ENCODE results near the gene KLF14. TPM values are rescaled to one million over a fixed set of nuclear protein-coding genes. Genes with fewer than 3 reads are reported as not detected.
"Not testable (repeated sequence)": the region's sequence is repeated elsewhere in the genome, so short reads cannot be mapped to it uniquely, and the experiment has no call there.

The KLF14 gene
- total RNA-seq, 1 donor from 2014 or later = not detected

- Mint-ChIP-seq H3K36me3 (ENCODE audit: unreplicated experiment) (no peaks in the 10 kb centered on the region), H3K9me3 (ENCODE audit: unreplicated experiment) (no peaks in the 10 kb centered on the region), H3K4me1 (ENCODE audit: unreplicated experiment) (no peaks in the 10 kb centered on the region), H3K27ac (ENCODE audit: unreplicated experiment) (no peak overlapping the region), H3K4me3 (ENCODE audit: unreplicated experiment) (no peak overlapping the region), H3K27me3 (ENCODE audit: unreplicated experiment) (peaks cover 34% of the 10 kb centered on the region)
- DNase-seq (ENCODE audit: extremely low spot score, unreplicated experiment) = no peak
- TF ChIP-seq CTCF (IDR thresholded peaks at IDR 0.05) = no peak
Observed at GRCh38 chr7:130699686-130700085, 34.3 kb downstream of the KLF14 start.

GRCh38 chr7:130697820-130698219 is 36.2 kb downstream of the KLF14 start:
- no peak for TF ChIP-seq CTCF (IDR thresholded peaks at IDR 0.05)
- H3K4me3 Mint-ChIP-seq (ENCODE audit: unreplicated experiment) = no peak overlapping the region
- peaks cover 28% of the 10 kb centered on the region for H3K27me3 Mint-ChIP-seq (ENCODE audit: unreplicated experiment)
- no peaks in the 10 kb centered on the region for H3K9me3 Mint-ChIP-seq (ENCODE audit: unreplicated experiment)
- DNase-seq (ENCODE audit: extremely low spot score, unreplicated experiment) = no peak
- no peak overlapping the region for H3K27ac Mint-ChIP-seq (ENCODE audit: unreplicated experiment)
- no peaks in the 10 kb centered on the region for H3K36me3 Mint-ChIP-seq (ENCODE audit: unreplicated experiment)
- H3K4me1 Mint-ChIP-seq (ENCODE audit: unreplicated experiment) = no peaks in the 10 kb centered on the region

GRCh38 chr7:130695840-130696239 is 38.2 kb downstream of the KLF14 start:
- no peak for DNase-seq (ENCODE audit: extremely low spot score, unreplicated experiment)
- no peaks in the 10 kb centered on the region for H3K36me3 Mint-ChIP-seq (ENCODE audit: unreplicated experiment)
- H3K4me1 Mint-ChIP-seq (ENCODE audit: unreplicated experiment) = no peaks in the 10 kb centered on the region
- H3K9me3 Mint-ChIP-seq (ENCODE audit: unreplicated experiment) = no peaks in the 10 kb centered on the region
- H3K27me3 Mint-ChIP-seq (ENCODE audit: unreplicated experiment) = peaks cover 19% of the 10 kb centered on the region
- no peak overlapping the region for H3K27ac Mint-ChIP-seq (ENCODE audit: unreplicated experiment)
- peak; percentile 63 for TF ChIP-seq CTCF (IDR thresholded peaks at IDR 0.05)
- H3K4me3 Mint-ChIP-seq (ENCODE audit: unreplicated experiment) = no peak overlapping the region

- H3K36me3 Mint-ChIP-seq (ENCODE audit: unreplicated experiment); H3K27me3 Mint-ChIP-seq (ENCODE audit: unreplicated experiment); H3K9me3 Mint-ChIP-seq (ENCODE audit: unreplicated experiment); DNase-seq (ENCODE audit: extremely low spot score, unreplicated experiment); H3K27ac Mint-ChIP-seq (ENCODE audit: unreplicated experiment); H3K4me3 Mint-ChIP-seq (ENCODE audit: unreplicated experiment); H3K4me1 Mint-ChIP-seq (ENCODE audit: unreplicated experiment): not testable (repeated sequence)
Observed at GRCh38 chr7:130692396-130692795, 41.6 kb downstream of the KLF14 start.

- H3K4me1 Mint-ChIP-seq (ENCODE audit: unreplicated experiment) = no peaks in the 10 kb centered on the region
- H3K4me3 Mint-ChIP-seq (ENCODE audit: unreplicated experiment) = no peak overlapping the region
- no peaks in the 10 kb centered on the region for H3K36me3 Mint-ChIP-seq (ENCODE audit: unreplicated experiment)
Observed at GRCh38 chr7:130689683-130690082, 44.3 kb downstream of the KLF14 start.

More at GRCh38 chr7:130689683-130690082, 44.3 kb downstream of the KLF14 start:
- H3K27me3 Mint-ChIP-seq (ENCODE audit: unreplicated experiment) = peaks cover 8% of the 10 kb centered on the region
- TF ChIP-seq CTCF (IDR thresholded peaks at IDR 0.05) = no peak
- no peaks in the 10 kb centered on the region for H3K9me3 Mint-ChIP-seq (ENCODE audit: unreplicated experiment)
- no peak for DNase-seq (ENCODE audit: extremely low spot score, unreplicated experiment)
- H3K27ac Mint-ChIP-seq (ENCODE audit: unreplicated experiment) = no peak overlapping the region
